ENCODE results near the gene FAIM2. TPM values are rescaled to one million over a fixed set of nuclear protein-coding genes. Genes with fewer than 3 reads are reported as not detected.
A peak's percentile ranks its signal among the peaks of the same experiment; 100 is the strongest.
"Not testable (repeated sequence)": the region's sequence is repeated elsewhere in the genome, so short reads cannot be mapped to it uniquely, and the experiment has no call there.

FAIM2 gene
- total RNA-seq, 1 donor from 2014 or later, result 1.6 TPM

- H3K27me3 ChIP-seq (ENCODE audit: control insufficient read depth in 3 of 3, insufficient read depth in 3 of 3, low read length in 3 of 3), result no peaks in the 10 kb centered on the region
- no peak overlapping the region for H3K4me3 ChIP-seq (ENCODE audit: low read length in 3 of 3)
- H3K36me3 ChIP-seq (ENCODE audit: control insufficient read depth in 3 of 3, insufficient read depth in 3 of 3, low read length in 3 of 3), result no peaks in the 10 kb centered on the region
- H3K4me1 ChIP-seq (ENCODE audit: control insufficient read depth in 3 of 3, insufficient read depth in 3 of 3, low read length in 3 of 3), result peaks cover 22 to 33% (median 29%) of the 10 kb centered on the region in 3 donors
- H3K27ac ChIP-seq (ENCODE audit: low read depth, low read length), result no peak overlapping the region
- H3K9me3 ChIP-seq (ENCODE audit: control insufficient read depth in 3 of 3, low read length in 3 of 3), result no peaks in the 10 kb centered on the region
- H3K9ac ChIP-seq (ENCODE audit: low read depth in 1 of 3, low read length in 3 of 3), result no peak overlapping the region
These were observed 30.9 kb downstream of the FAIM2 start for GRCh38 chr12:49872781-49873181.

- Histone ChIP-seq H3K9ac (ENCODE audit: low read depth in 1 of 3, low read length in 3 of 3) (no peak overlapping the region), H3K27ac (ENCODE audit: low read depth, low read length) (no peak overlapping the region), H3K36me3 (ENCODE audit: control insufficient read depth in 3 of 3, insufficient read depth in 3 of 3, low read length in 3 of 3) (no peaks in the 10 kb centered on the region), H3K9me3 (ENCODE audit: control insufficient read depth in 3 of 3, low read length in 3 of 3) (no peaks in the 10 kb centered on the region), H3K4me3 (ENCODE audit: low read length in 3 of 3) (no peak overlapping the region), H3K27me3 (ENCODE audit: control insufficient read depth in 3 of 3, insufficient read depth in 3 of 3, low read length in 3 of 3) (peaks cover 0 to 1% (median 0%) of the 10 kb centered on the region in 3 donors), H3K4me1 (ENCODE audit: control insufficient read depth in 3 of 3, insufficient read depth in 3 of 3, low read length in 3 of 3) (peaks cover 26 to 37% (median 32%) of the 10 kb centered on the region in 3 donors)
These were observed 31.3 kb downstream of the FAIM2 start for GRCh38 chr12:49872381-49872780.

- H3K27ac ChIP-seq (ENCODE audit: low read depth, low read length); H3K9ac ChIP-seq (ENCODE audit: low read depth in 1 of 3, low read length in 3 of 3); H3K36me3 ChIP-seq (ENCODE audit: control insufficient read depth in 3 of 3, insufficient read depth in 3 of 3, low read length in 3 of 3); H3K9me3 ChIP-seq (ENCODE audit: control insufficient read depth in 3 of 3, low read length in 3 of 3); H3K27me3 ChIP-seq (ENCODE audit: control insufficient read depth in 3 of 3, insufficient read depth in 3 of 3, low read length in 3 of 3); H3K4me3 ChIP-seq (ENCODE audit: low read length in 3 of 3): not testable (repeated sequence)
- peaks cover 28 to 40% (median 38%) of the 10 kb centered on the region in 3 donors for H3K4me1 ChIP-seq (ENCODE audit: control insufficient read depth in 3 of 3, insufficient read depth in 3 of 3, low read length in 3 of 3)
These were observed 31.9 kb downstream of the FAIM2 start for GRCh38 chr12:49871811-49872251.

- H3K4me3 ChIP-seq (ENCODE audit: low read length in 3 of 3), result no peak overlapping the region
- no peaks in the 10 kb centered on the region for H3K9me3 ChIP-seq (ENCODE audit: control insufficient read depth in 3 of 3, low read length in 3 of 3)
- peaks cover 28 to 40% (median 38%) of the 10 kb centered on the region in 3 donors for H3K4me1 ChIP-seq (ENCODE audit: control insufficient read depth in 3 of 3, insufficient read depth in 3 of 3, low read length in 3 of 3)
- no peaks in the 10 kb centered on the region for H3K36me3 ChIP-seq (ENCODE audit: control insufficient read depth in 3 of 3, insufficient read depth in 3 of 3, low read length in 3 of 3)
- H3K9ac ChIP-seq (ENCODE audit: low read depth in 1 of 3, low read length in 3 of 3), result no peak overlapping the region
- no peak overlapping the region for H3K27ac ChIP-seq (ENCODE audit: low read depth, low read length)
- peaks cover 0 to 4% (median 2%) of the 10 kb centered on the region in 3 donors for H3K27me3 ChIP-seq (ENCODE audit: control insufficient read depth in 3 of 3, insufficient read depth in 3 of 3, low read length in 3 of 3)
These were observed 32.5 kb downstream of the FAIM2 start for GRCh38 chr12:49871263-49871561.

GRCh38 chr12:49870501-49871262 lies 33.0 kb downstream of the FAIM2 start:
- peaks cover 28 to 40% (median 38%) of the 10 kb centered on the region in 3 donors for H3K4me1 ChIP-seq (ENCODE audit: control insufficient read depth in 3 of 3, insufficient read depth in 3 of 3, low read length in 3 of 3)
- H3K9ac ChIP-seq (ENCODE audit: low read depth in 1 of 3, low read length in 3 of 3), result no peak overlapping the region
- H3K27ac ChIP-seq (ENCODE audit: low read depth, low read length), result no peak overlapping the region
- no peak overlapping the region for H3K4me3 ChIP-seq (ENCODE audit: low read length in 3 of 3)
- H3K27me3 ChIP-seq (ENCODE audit: control insufficient read depth in 3 of 3, insufficient read depth in 3 of 3, low read length in 3 of 3), result peaks cover 0 to 7% (median 2%) of the 10 kb centered on the region in 3 donors
- no peaks in the 10 kb centered on the region for H3K9me3 ChIP-seq (ENCODE audit: control insufficient read depth in 3 of 3, low read length in 3 of 3)
- H3K36me3 ChIP-seq (ENCODE audit: control insufficient read depth in 3 of 3, insufficient read depth in 3 of 3, low read length in 3 of 3), result no peaks in the 10 kb centered on the region

GRCh38 chr12:49869816-49870500 lies 33.7 kb downstream of the FAIM2 start:
- Histone ChIP-seq H3K9ac (ENCODE audit: low read depth in 1 of 3, low read length in 3 of 3) (no peak overlapping the region), H3K27me3 (ENCODE audit: control insufficient read depth in 3 of 3, insufficient read depth in 3 of 3, low read length in 3 of 3) (peaks cover 0 to 9% (median 2%) of the 10 kb centered on the region in 3 donors), H3K4me3 (ENCODE audit: low read length in 3 of 3) (no peak overlapping the region), H3K4me1 (ENCODE audit: control insufficient read depth in 3 of 3, insufficient read depth in 3 of 3, low read length in 3 of 3) (peaks cover 28 to 40% (median 38%) of the 10 kb centered on the region in 3 donors), H3K27ac (ENCODE audit: low read depth, low read length) (no peak overlapping the region), H3K36me3 (ENCODE audit: control insufficient read depth in 3 of 3, insufficient read depth in 3 of 3, low read length in 3 of 3) (no peaks in the 10 kb centered on the region), H3K9me3 (ENCODE audit: control insufficient read depth in 3 of 3, low read length in 3 of 3) (no peaks in the 10 kb centered on the region)

GRCh38 chr12:49868952-49869815 lies 34.5 kb downstream of the FAIM2 start:
- H3K9me3 ChIP-seq (ENCODE audit: control insufficient read depth in 3 of 3, low read length in 3 of 3), result no peaks in the 10 kb centered on the region
- no peak overlapping the region for H3K4me3 ChIP-seq (ENCODE audit: low read length in 3 of 3)
- H3K36me3 ChIP-seq (ENCODE audit: control insufficient read depth in 3 of 3, insufficient read depth in 3 of 3, low read length in 3 of 3), result no peaks in the 10 kb centered on the region
- H3K9ac ChIP-seq (ENCODE audit: low read depth in 1 of 3, low read length in 3 of 3), result peak overlapping the region in 1 of 3 donors; percentile 25
- H3K27me3 ChIP-seq (ENCODE audit: control insufficient read depth in 3 of 3, insufficient read depth in 3 of 3, low read length in 3 of 3), result peaks cover 0 to 9% (median 6%) of the 10 kb centered on the region in 3 donors
- H3K27ac ChIP-seq (ENCODE audit: low read depth, low read length), result no peak overlapping the region
- H3K4me1 ChIP-seq (ENCODE audit: control insufficient read depth in 3 of 3, insufficient read depth in 3 of 3, low read length in 3 of 3), result peaks cover 28 to 40% (median 38%) of the 10 kb centered on the region in 3 donors

- H3K36me3 ChIP-seq (ENCODE audit: control insufficient read depth in 3 of 3, insufficient read depth in 3 of 3, low read length in 3 of 3), result no peaks in the 10 kb centered on the region
- peaks cover 0 to 9% (median 6%) of the 10 kb centered on the region in 3 donors for H3K27me3 ChIP-seq (ENCODE audit: control insufficient read depth in 3 of 3, insufficient read depth in 3 of 3, low read length in 3 of 3)
- H3K9ac ChIP-seq (ENCODE audit: low read depth in 1 of 3, low read length in 3 of 3), result peak overlapping the region in 1 of 3 donors; percentile 25
- no peaks in the 10 kb centered on the region for H3K9me3 ChIP-seq (ENCODE audit: control insufficient read depth in 3 of 3, low read length in 3 of 3)
- no peak overlapping the region for H3K27ac ChIP-seq (ENCODE audit: low read depth, low read length)
- peaks cover 28 to 38% (median 37%) of the 10 kb centered on the region in 3 donors for H3K4me1 ChIP-seq (ENCODE audit: control insufficient read depth in 3 of 3, insufficient read depth in 3 of 3, low read length in 3 of 3)
- H3K4me3 ChIP-seq (ENCODE audit: low read length in 3 of 3), result no peak overlapping the region
These were observed 35.3 kb downstream of the FAIM2 start for GRCh38 chr12:49868449-49868848.

GRCh38 chr12:49867570-49868341 lies 35.9 kb downstream of the FAIM2 start:
- H3K27me3 ChIP-seq (ENCODE audit: control insufficient read depth in 3 of 3, insufficient read depth in 3 of 3, low read length in 3 of 3), result peaks cover 0 to 9% (median 6%) of the 10 kb centered on the region in 3 donors
- no peak overlapping the region for H3K9ac ChIP-seq (ENCODE audit: low read depth in 1 of 3, low read length in 3 of 3)
- no peak overlapping the region for H3K4me3 ChIP-seq (ENCODE audit: low read length in 3 of 3)
- H3K27ac ChIP-seq (ENCODE audit: low read depth, low read length), result no peak overlapping the region
- peaks cover 28 to 33% (median 30%) of the 10 kb centered on the region in 3 donors for H3K4me1 ChIP-seq (ENCODE audit: control insufficient read depth in 3 of 3, insufficient read depth in 3 of 3, low read length in 3 of 3)
- no peaks in the 10 kb centered on the region for H3K36me3 ChIP-seq (ENCODE audit: control insufficient read depth in 3 of 3, insufficient read depth in 3 of 3, low read length in 3 of 3)
- no peaks in the 10 kb centered on the region for H3K9me3 ChIP-seq (ENCODE audit: control insufficient read depth in 3 of 3, low read length in 3 of 3)

All from skeletal muscle tissue (tissue), 4 donors.